ENCODE results near the gene PPP3CB.

The PPP3CB gene

DNA sequence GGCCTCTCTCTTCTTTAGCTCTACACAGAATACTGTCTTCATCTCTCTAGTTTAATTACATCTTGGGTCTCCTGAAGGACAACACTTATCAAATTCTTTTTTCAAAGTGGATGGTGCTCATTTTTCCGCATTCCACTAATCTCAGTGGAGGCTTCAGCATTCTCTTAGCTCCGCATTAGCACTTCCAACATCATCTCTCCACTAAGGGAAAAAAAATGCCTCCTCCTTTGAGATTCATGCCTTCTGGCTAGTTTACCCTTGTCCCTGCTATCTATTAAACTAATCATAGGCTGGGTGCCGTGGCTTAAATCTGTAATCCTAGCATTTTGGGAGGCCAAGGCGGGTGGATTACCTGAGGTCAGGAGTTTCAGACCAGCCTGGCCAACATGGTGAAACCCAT is 9.2 kb downstream of the PPP3CB start:
- TF ChIP-seq, protein P1, sequence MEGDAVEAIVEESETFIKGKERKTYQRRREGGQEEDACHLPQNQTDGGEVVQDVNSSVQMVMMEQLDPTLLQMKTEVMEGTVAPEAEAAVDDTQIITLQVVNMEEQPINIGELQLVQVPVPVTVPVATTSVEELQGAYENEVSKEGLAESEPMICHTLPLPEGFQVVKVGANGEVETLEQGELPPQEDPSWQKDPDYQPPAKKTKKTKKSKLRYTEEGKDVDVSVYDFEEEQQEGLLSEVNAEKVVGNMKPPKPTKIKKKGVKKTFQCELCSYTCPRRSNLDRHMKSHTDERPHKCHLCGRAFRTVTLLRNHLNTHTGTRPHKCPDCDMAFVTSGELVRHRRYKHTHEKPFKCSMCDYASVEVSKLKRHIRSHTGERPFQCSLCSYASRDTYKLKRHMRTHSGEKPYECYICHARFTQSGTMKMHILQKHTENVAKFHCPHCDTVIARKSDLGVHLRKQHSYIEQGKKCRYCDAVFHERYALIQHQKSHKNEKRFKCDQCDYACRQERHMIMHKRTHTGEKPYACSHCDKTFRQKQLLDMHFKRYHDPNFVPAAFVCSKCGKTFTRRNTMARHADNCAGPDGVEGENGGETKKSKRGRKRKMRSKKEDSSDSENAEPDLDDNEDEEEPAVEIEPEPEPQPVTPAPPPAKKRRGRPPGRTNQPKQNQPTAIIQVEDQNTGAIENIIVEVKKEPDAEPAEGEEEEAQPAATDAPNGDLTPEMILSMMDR (conservative IDR thresholded peaks at IDR 0.05; ENCODE audit: low read depth, low read length) = no peak
- H3K4me3 ChIP-seq (ENCODE audit: low read length) = no peak overlapping the region
- no peak for DNase-seq (ENCODE audit: low read depth)

DNA sequence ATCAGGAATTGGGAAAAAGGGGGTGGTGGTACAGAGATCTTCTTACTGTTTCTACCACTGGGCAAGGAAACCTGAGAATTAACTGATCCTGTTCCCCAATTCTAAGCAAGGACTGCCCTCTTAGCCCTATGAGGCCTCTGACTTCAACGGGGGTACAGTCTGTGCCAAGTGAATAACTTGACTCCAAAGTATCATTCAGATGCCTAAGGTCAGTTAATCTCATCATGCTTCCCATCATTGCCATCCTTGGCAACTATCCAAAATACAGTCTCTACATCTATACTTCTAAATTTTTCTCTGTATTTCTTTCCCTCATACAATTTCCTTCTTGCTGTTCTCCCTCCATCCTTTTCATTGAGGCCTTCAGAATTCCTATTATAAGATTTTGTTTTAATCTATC is 10.5 kb downstream of the PPP3CB start:
- no peak overlapping the region for H3K4me3 ChIP-seq (ENCODE audit: low read length)
- no peak for DNase-seq (ENCODE audit: low read depth)
- TF ChIP-seq, protein P1 (conservative IDR thresholded peaks at IDR 0.05; ENCODE audit: low read depth, low read length) = no peak

DNA sequence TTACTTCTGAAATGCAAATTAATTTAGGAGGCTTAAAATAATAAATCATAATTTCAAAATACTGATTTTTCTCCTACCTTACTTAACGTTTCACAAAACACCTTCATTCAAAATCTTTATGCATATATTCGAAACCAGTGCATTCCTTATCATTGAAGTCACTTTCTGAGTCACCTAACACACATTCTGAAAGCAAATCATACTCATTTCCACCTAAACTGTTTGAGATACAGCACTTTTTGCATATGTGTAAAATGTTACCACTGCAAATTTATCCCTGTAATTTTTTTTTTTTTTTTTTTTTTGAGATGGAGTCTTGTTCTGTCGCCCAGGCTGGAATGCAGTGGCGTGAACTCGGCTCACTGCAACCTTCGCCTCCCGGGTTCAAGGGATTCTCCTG is 15.7 kb downstream of the PPP3CB start:
- no peak overlapping the region for H3K4me3 ChIP-seq (ENCODE audit: low read length)
- DNase-seq (ENCODE audit: low read depth) = peak; percentile 20
- TF ChIP-seq, protein P1 (conservative IDR thresholded peaks at IDR 0.05; ENCODE audit: low read depth, low read length) = no peak

DNA sequence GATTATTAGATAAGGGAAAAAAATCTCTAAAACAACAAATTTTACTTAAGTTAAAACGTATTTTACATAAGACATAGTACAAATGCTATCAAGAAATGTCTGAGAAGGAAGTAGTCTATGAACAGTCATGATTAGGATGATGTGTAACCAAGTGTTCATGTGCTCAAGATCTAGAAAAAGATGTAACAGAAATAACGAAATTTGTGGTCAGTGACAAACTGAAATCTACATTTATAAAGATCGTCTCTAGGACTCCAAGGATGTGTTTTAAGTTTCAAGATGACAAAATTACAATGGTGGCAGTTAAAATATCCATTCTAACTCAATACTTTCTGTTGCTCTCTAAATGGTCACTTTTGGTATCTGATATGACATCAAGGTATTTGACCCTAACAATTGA is 17.2 kb downstream of the PPP3CB start:
- no peak for DNase-seq (ENCODE audit: low read depth)
- H3K4me3 ChIP-seq (ENCODE audit: low read length) = no peak overlapping the region
- TF ChIP-seq, protein P1 (conservative IDR thresholded peaks at IDR 0.05; ENCODE audit: low read depth, low read length) = no peak

DNA sequence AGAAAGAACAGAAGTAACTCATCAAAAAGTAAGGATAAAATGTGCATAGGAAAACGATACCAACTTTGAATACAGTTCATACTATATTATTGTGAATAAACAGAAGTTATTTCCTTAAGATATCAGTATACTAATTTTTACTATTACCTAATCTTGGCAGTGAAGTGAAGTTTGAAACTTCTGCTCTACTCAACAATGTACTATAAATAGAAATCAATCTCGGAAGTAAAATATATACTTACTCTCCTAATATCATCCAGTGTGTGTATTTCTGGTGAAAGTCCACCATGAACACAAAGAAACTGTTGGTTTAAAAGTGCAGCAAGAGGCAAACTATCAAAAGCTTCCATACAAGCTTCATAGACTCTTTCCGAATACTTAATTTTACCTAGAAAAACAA is 24.6 kb downstream of the PPP3CB start:
- no peak overlapping the region for H3K4me3 ChIP-seq (ENCODE audit: low read length)
- TF ChIP-seq, protein P1 (conservative IDR thresholded peaks at IDR 0.05; ENCODE audit: low read depth, low read length) = no peak
- no peak for DNase-seq (ENCODE audit: low read depth)

DNA sequence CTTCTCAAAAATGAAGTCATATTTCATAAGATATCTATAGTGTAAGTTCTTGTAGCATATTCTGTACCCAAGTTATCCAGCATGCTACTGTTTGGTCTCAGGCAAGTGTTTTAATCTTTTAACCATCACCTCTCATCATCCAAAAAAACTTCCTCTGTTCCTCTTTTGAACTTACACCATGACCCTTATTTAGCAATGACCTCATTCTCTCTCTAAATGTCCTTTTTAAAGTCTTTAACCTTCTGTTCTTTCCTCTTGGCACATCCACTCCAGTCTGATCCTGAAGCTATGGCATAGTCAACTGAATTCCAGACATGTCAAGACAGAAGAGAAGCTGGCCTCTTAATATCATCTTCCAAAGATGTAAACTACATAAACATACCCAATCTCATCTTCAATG is 26.2 kb downstream of the PPP3CB start:
- TF ChIP-seq, protein P1 (conservative IDR thresholded peaks at IDR 0.05; ENCODE audit: low read depth, low read length) = no peak
- no peak for DNase-seq (ENCODE audit: low read depth)
- no peak overlapping the region for H3K4me3 ChIP-seq (ENCODE audit: low read length)

DNA sequence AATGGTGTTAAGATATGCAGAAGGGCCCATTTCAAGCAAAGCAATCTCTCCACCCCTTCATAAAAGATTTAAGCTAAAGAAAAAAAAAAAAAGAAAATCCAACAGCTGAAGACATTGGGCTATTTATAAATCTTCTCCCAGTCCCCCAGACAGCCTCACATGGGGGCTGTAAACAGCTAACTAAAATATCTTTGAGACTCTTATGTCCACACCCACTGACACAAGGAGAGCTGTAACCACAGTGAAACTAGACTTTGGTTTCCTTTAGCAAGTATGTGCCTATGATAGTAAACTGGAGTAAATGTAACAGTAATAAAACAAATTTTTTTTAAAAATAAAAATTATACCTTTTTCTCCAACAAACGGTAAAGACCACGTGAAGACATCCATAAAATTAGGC is 28.6 kb downstream of the PPP3CB start:
- DNase-seq (ENCODE audit: low read depth) = no peak
- TF ChIP-seq, protein P1 (conservative IDR thresholded peaks at IDR 0.05; ENCODE audit: low read depth, low read length) = no peak
- H3K4me3 ChIP-seq (ENCODE audit: low read length) = no peak overlapping the region

Data from retinal pigment epithelial cell (primary cell).